PC-9 (cell line): ENCODE results near the gene SEC62. TPM values are rescaled to one million over a fixed set of nuclear protein-coding genes. Genes with fewer than 3 reads are reported as not detected.

ENCODE experiments used
- BruUV-seq: library from RNA; stranded (reverse); fragments of 400-500 nt; replicated peaks from 2 replicates; lab custom pipeline; 2021; lab: Mats Ljungman, UMichigan
- CTCF ChIA-PET: fragments of 300-600 bp; sonication (Branson Sonifier 250); formaldehyde crosslinking; loops from one replicate; lab custom pipeline; 2022; ENCODE audit warnings: antibody characterized with exemption; lab: Charles Lee
- POLR2A ChIA-PET: fragments of 300-600 bp; sonication (Branson Sonifier 250); formaldehyde crosslinking; loops from one replicate; lab custom pipeline; 2022; ENCODE audit warnings: antibody characterized with exemption; ENCODE audit not compliant: unreplicated experiment; lab: Charles Lee
- DNase-seq, 2 experiments: peaks; one replicate each; pipeline versions ENCODE4 v3.0.0 to v3.0.0-alpha.2; 2015 to 2022; ENCODE audit warnings: mixed read lengths in 1 of 2
- H2AFZ ChIP-seq: fragments of 200-600 bp; sonication (generic); 2 replicates; pipeline ENCODE4 v1.8.1; 2017; ENCODE audit warnings: antibody characterized with exemption
- H3F3A ChIP-seq: fragments of 200-600 bp; sonication (generic); 2 replicates; pipeline ENCODE4 v1.8.1; 2017; ENCODE audit warnings: antibody characterized with exemption, mild to moderate bottlenecking, low read depth; ENCODE audit not compliant: insufficient read depth
- H3K27ac ChIP-seq: fragments of 200-600 bp; sonication (generic); 2 replicates; pipeline ENCODE4 v1.6.1; 2016; ENCODE audit warnings: mixed run types
- H3K27me3 ChIP-seq: fragments of 200-600 bp; sonication (generic); 2 replicates; pipeline ENCODE4 v1.6.1; 2016; ENCODE audit warnings: low read depth, mixed run types; ENCODE audit not compliant: insufficient read depth
- H3K36me3 ChIP-seq: fragments of 200-600 bp; sonication (generic); 2 replicates; pipeline ENCODE4 v1.6.1; 2016; ENCODE audit warnings: low read depth, mixed run types
- H3K4me1 ChIP-seq: fragments of 200-600 bp; sonication (generic); replicated peaks from 2 replicates; pipeline ENCODE4 v1.6.1; 2016; ENCODE audit warnings: mixed run types; ENCODE audit not compliant: insufficient read depth
- H3K4me2 ChIP-seq: fragments of 200-600 bp; sonication (generic); 2 replicates; pipeline ENCODE4 v1.6.1; 2017; ENCODE audit warnings: mixed run types
- H3K4me3 ChIP-seq: fragments of 200-600 bp; sonication (generic); 2 replicates; pipeline ENCODE4 v1.6.1; 2016; ENCODE audit warnings: mixed run types
- H3K79me2 ChIP-seq: fragments of 200-600 bp; sonication (generic); 2 replicates; pipeline ENCODE4 v1.6.1; 2017; ENCODE audit warnings: low read depth, mixed run types
- H3K9me2 ChIP-seq: fragments of 200-600 bp; sonication (generic); 2 replicates; pipeline ENCODE4 v1.8.1; 2017; ENCODE audit warnings: mild to moderate bottlenecking; ENCODE audit not compliant: insufficient read depth
- H3K9me3 ChIP-seq: fragments of 200-600 bp; sonication (generic); 2 replicates; pipeline ENCODE4 v1.8.1; 2016; ENCODE audit warnings: low read depth; ENCODE audit not compliant: insufficient read depth
- H4K20me1 ChIP-seq: fragments of 200-600 bp; sonication (generic); 2 replicates; pipeline ENCODE4 v1.8.1; 2017; ENCODE audit not compliant: insufficient read depth
- EZH2 ChIP-seq: fragments of 200-600 bp; sonication (generic); IDR thresholded peaks from 2 replicates; pipeline ENCODE4 v1.8.0; 2017; ENCODE audit warnings: antibody characterized with exemption, low read depth
- intact Hi-C: fragments of 100-400 bp; cut with micrococcal nuclease; formaldehyde crosslinking; loops from one replicate; pipeline ENCODE4 v1.10.0; 2022; ENCODE audit not compliant: unreplicated experiment
- total RNA-seq: library from RNA; stranded (reverse); gene quantifications from 2 replicates; pipeline ENCODE4 v1.2.3, GENCODE V29; 2021
- TF ChIP-seq, protein P1 (sequence below): fragments of 200-600 bp; sonication (generic); conservative IDR thresholded peaks from 2 replicates; pipeline ENCODE4 v1.6.1; 2017; ENCODE audit warnings: mixed run types, antibody characterized with exemption, mild to moderate bottlenecking, moderate library complexity

Gene SEC62
- total RNA-seq, 1 experiment from 2014 or later: 99.6 TPM

DNA sequence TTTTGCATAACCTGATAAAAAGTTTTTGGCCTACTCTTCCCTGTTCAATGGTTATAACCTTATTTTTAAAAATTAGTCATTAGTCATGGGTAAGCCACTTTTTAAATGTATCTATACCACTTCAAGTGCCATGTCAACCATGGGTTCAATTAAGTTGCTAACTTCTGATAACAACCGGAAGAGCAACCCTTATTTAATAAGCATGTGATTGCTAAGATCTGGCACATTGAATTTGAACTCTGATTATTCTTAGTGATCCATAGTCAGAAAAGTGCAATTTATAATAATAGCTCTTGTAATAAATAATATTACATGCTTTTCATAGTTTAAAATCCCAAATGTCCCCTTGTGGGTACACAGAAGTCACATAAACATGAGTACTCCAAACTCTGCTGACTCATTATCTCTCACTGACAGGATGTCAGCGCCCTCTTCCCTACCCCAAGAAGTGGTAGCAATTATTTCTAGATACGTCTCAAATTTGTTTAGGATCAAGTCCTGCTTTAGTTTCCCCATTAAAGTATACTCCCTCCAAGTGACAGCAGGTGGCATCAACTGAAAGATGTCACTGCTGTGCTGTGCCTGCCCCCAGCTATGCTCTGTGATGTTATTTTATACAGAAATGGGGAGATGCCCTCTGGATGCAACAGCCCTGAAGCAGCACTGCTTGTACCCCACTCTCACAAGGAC is 36.6 kb upstream of the SEC62 start:
- Histone ChIP-seq H2AFZ (no peak overlapping the region), H3K9me3 (no peaks in the 10 kb centered on the region), H3K79me2 (no peaks in the 10 kb centered on the region), H3K9me2 (no peaks in the 10 kb centered on the region), H3K36me3 (no peaks in the 10 kb centered on the region), H4K20me1 (no peaks in the 10 kb centered on the region), H3K27me3 (peaks cover 4% of the 10 kb centered on the region; the same call in 1 of the 2 replicates), H3F3A (no peaks in the 10 kb centered on the region), H3K4me2 (no peak overlapping the region), H3K4me1 (no peaks in the 10 kb centered on the region), H3K4me3 (no peak overlapping the region), H3K27ac (no peak overlapping the region)
- no peak for DNase-seq
- ChIA-PET CTCF (no interaction called here), POLR2A (interaction anchor here (0.7 kb wide), 1 partner anchor 33 kb away, joined by 3 read pairs; no protein-coding TSS in a partner anchor)
- no TSS peak for BruUV-seq
- intact Hi-C loops: no loop called here
- TF ChIP-seq, protein P1, sequence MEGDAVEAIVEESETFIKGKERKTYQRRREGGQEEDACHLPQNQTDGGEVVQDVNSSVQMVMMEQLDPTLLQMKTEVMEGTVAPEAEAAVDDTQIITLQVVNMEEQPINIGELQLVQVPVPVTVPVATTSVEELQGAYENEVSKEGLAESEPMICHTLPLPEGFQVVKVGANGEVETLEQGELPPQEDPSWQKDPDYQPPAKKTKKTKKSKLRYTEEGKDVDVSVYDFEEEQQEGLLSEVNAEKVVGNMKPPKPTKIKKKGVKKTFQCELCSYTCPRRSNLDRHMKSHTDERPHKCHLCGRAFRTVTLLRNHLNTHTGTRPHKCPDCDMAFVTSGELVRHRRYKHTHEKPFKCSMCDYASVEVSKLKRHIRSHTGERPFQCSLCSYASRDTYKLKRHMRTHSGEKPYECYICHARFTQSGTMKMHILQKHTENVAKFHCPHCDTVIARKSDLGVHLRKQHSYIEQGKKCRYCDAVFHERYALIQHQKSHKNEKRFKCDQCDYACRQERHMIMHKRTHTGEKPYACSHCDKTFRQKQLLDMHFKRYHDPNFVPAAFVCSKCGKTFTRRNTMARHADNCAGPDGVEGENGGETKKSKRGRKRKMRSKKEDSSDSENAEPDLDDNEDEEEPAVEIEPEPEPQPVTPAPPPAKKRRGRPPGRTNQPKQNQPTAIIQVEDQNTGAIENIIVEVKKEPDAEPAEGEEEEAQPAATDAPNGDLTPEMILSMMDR: no peak
- no peak for TF ChIP-seq EZH2

DNA sequence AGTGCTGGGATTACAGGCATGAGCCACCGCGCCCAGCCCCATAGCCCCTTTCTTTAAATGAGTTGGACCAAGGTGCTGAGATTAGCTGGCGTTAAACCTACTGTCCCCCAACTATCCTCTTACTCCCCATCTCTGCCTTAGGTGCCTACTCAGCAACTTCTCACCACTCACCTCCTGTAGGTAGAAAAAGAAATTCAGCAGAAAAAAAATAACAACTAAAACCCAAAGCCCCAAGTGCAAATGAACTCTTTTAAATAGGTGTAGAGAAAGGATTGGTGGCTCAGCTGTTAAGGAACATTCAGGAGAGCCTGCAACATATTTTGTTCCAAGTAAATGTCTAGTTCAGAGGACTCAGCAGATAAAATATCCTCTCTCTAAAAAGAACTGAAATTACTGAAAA is 35.8 kb upstream of the SEC62 start:
- POLR2A ChIA-PET: interaction anchor here (0.7 kb wide), 1 partner anchor 32 kb away, joined by 3 read pairs; no protein-coding TSS in a partner anchor
- H3K79me2 ChIP-seq: no peaks in the 10 kb centered on the region
- no peak overlapping the region for H3K4me3 ChIP-seq
- no TSS peak for BruUV-seq
- no peaks in the 10 kb centered on the region for H4K20me1 ChIP-seq
- H3K9me2 ChIP-seq: no peaks in the 10 kb centered on the region
- intact Hi-C loops: no loop called here
- H3F3A ChIP-seq: no peaks in the 10 kb centered on the region
- CTCF ChIA-PET: no interaction called here
- no peak overlapping the region for H3K4me2 ChIP-seq
- H3K27ac ChIP-seq: no peak overlapping the region
- no peaks in the 10 kb centered on the region for H3K9me3 ChIP-seq
- peaks cover 6% of the 10 kb centered on the region; the same call in 1 of the 2 replicates for H3K27me3 ChIP-seq
- no peaks in the 10 kb centered on the region for H3K36me3 ChIP-seq
- H2AFZ ChIP-seq: no peak overlapping the region
- no peaks in the 10 kb centered on the region for H3K4me1 ChIP-seq
- no peak for TF ChIP-seq EZH2
- TF ChIP-seq, protein P1: no peak
- DNase-seq: no peak

- H4K20me1 ChIP-seq: no peaks in the 10 kb centered on the region
- H3F3A ChIP-seq: no peaks in the 10 kb centered on the region
- peaks cover 6% of the 10 kb centered on the region; the same call in 1 of the 2 replicates for H3K27me3 ChIP-seq
- H3K79me2 ChIP-seq: no peaks in the 10 kb centered on the region
- DNase-seq: no peak
- no peak overlapping the region for H3K4me3 ChIP-seq
- no peak overlapping the region for H2AFZ ChIP-seq
- H3K27ac ChIP-seq: no peak overlapping the region
- TF ChIP-seq EZH2: no peak
- TF ChIP-seq, protein P1: no peak
- no peak overlapping the region for H3K4me2 ChIP-seq
- H3K36me3 ChIP-seq: no peaks in the 10 kb centered on the region
- H3K9me3 ChIP-seq: no peaks in the 10 kb centered on the region
- no peaks in the 10 kb centered on the region for H3K9me2 ChIP-seq
- intact Hi-C loops: no loop called here
- no peaks in the 10 kb centered on the region for H3K4me1 ChIP-seq
- no TSS peak for BruUV-seq
- CTCF ChIA-PET: no interaction called here
- POLR2A ChIA-PET: no interaction called here
These were observed 34.7 kb upstream of the SEC62 start for GRCh38 chr3:169931747-169932520.
